Heart left ventricle (tissue), 13 donors: ENCODE measurements around the gene CFAP99.

ENCODE experiments used
- CTCF ChIP-seq, 12 donors: fragments of 200-600 bp; sonication (generic) in 4 of 12; IDR thresholded peaks; one replicate each; pipeline versions ENCODE4 v1.5.0 to v1.8.0; 2018 to 2022; ENCODE audit warnings: antibody characterized with exemption in 12 of 12, mild to moderate bottlenecking in 5 of 12
- POLR2A ChIP-seq, 2 donors: fragments of 450-650 bp; IDR thresholded peaks; one replicate each; pipeline ENCODE4 v1.6.1; 2017; ENCODE audit warnings: antibody characterized with exemption in 2 of 2, mild to moderate bottlenecking in 2 of 2, moderate library complexity in 2 of 2
- donor health status: ischemic (EF 13 %, LVEDD 7.1; RV severe dilation, severe dysfunction).
- donor health status: DM: no; HTN: yes; CAD: no.
- donor health status: DM: no; HTN: no; CAD: no.
- donor health status: ischemic (EF 25% LVEDD 6.9; RV normal size, moderate dysfunction).
- donor health status: ischemic (EF 25% LVEDD 5.7; RV mildly dilated, moderate dysfunction).
- donor health status: ischemic (EF 35%, LVEDD 5.7; RV mildly dilated, moderate dysfunction).
- donor health status: nonischemic (EF 11% LVEDD 7.7; RV severe dilation, severe dysfunction).
- donor health status: DM: yes; HTN: yes; CAD: no.
- donor health status: PGD.
- donor health status: ischemic (EF 29% LVEDD 5.4; RV normal size, mild dysfunction).
- donor health status: nonischemic (EF 23%, LVEDD 6.1; RV moderate dilation, normal function).

GRCh38 chr4:2378401-2378800 is 40.4 kb upstream of the CFAP99 start:
- TF ChIP-seq POLR2A (IDR thresholded peaks at IDR 0.05) (no peak), CTCF (IDR thresholded peaks at IDR 0.05) (no peak)
